ENCODE measurements around the gene WDR37.

WDR37 gene

GRCh38 chr10:1124796-1125195, 68.6 kb downstream of the WDR37 start:
- Histone ChIP-seq H3K4me1 (ENCODE audit: control insufficient read depth, insufficient read depth, low read depth, low read length) (peaks cover 7% of the 10 kb centered on the region), H3K9me3 (ENCODE audit: control insufficient read depth, low read length) (no peaks in the 10 kb centered on the region), H3K36me3 (ENCODE audit: control insufficient read depth in 1 of 2, insufficient read depth in 2 of 2, low read depth in 1 of 2, low read length in 2 of 2) (peaks cover 69 to 96% of the 10 kb centered on the region in 2 experiments), H4K8ac (ENCODE audit: low read length) (no peak overlapping the region), H3K4me3 (ENCODE audit: insufficient read depth in 1 of 2, low read depth in 1 of 2, low read length in 2 of 2) (no peak overlapping the region), H3K79me1 (replicated peaks; ENCODE audit: low read length, poor library complexity, severe bottlenecking) (peaks cover 43% of the 10 kb centered on the region), H3K4ac (ENCODE audit: low read depth in 1 of 2, low read length in 2 of 2) (no peak overlapping the region), H2BK5ac (ENCODE audit: low read depth, low read length, poor library complexity, severe bottlenecking) (no peak overlapping the region), H2AK5ac (ENCODE audit: low read length, severe bottlenecking) (no peak overlapping the region), H3K18ac (ENCODE audit: low read depth in 1 of 2, low read length in 2 of 2) (no peak overlapping the region), H2BK15ac (ENCODE audit: low read depth, poor library complexity, severe bottlenecking) (no peak overlapping the region), H3K23ac (ENCODE audit: low read length in 2 of 2) (no peak overlapping the region), H3K27ac (ENCODE audit: low read length, poor library complexity, severe bottlenecking) (no peak overlapping the region), H3K14ac (ENCODE audit: low read length in 2 of 2) (no peak overlapping the region), H4K91ac (ENCODE audit: low read length) (no peak overlapping the region), H3K4me2 (ENCODE audit: low read length, poor library complexity, severe bottlenecking) (no peak overlapping the region), H2BK120ac (ENCODE audit: low read depth, low read length) (no peak overlapping the region), H3K9ac (ENCODE audit: low read length) (no peak overlapping the region), H3K27me3 (ENCODE audit: control insufficient read depth in 1 of 2, insufficient read depth in 1 of 2, low read length in 2 of 2) (no peaks in the 10 kb centered on the region), H2AFZ (ENCODE audit: low read depth, low read length) (no peak overlapping the region), H2BK12ac (ENCODE audit: low read length in 2 of 2) (no peak overlapping the region)
- 96% methylated on average over 3 of the region's 11 CpGs for WGBS
- DNase-seq = no peak

GRCh38 chr10:1126461-1126860, 70.3 kb downstream of the WDR37 start:
- H3K4me3 ChIP-seq (ENCODE audit: insufficient read depth in 1 of 2, low read depth in 1 of 2, low read length in 2 of 2) = no peak overlapping the region
- peaks cover 3% of the 10 kb centered on the region for H3K4me1 ChIP-seq (ENCODE audit: control insufficient read depth, insufficient read depth, low read depth, low read length)
- 98% methylated on average over 10 of the region's 13 CpGs for WGBS

GRCh38 chr10:1127629-1128028, 71.4 kb downstream of the WDR37 start:
- Histone ChIP-seq H3K36me3 (ENCODE audit: control insufficient read depth in 1 of 2, insufficient read depth in 2 of 2, low read depth in 1 of 2, low read length in 2 of 2) (peaks cover 63 to 95% of the 10 kb centered on the region in 2 experiments), H3K18ac (ENCODE audit: low read depth in 1 of 2, low read length in 2 of 2) (no peak overlapping the region), H3K4ac (ENCODE audit: low read depth in 1 of 2, low read length in 2 of 2) (no peak overlapping the region), H3K14ac (ENCODE audit: low read length in 2 of 2) (no peak overlapping the region), H2BK5ac (ENCODE audit: low read depth, low read length, poor library complexity, severe bottlenecking) (no peak overlapping the region), H3K23ac (ENCODE audit: low read length in 2 of 2) (no peak overlapping the region), H4K8ac (ENCODE audit: low read length) (no peak overlapping the region), H2AFZ (ENCODE audit: low read depth, low read length) (no peak overlapping the region), H2AK5ac (ENCODE audit: low read length, severe bottlenecking) (no peak overlapping the region), H3K27ac (ENCODE audit: low read length, poor library complexity, severe bottlenecking) (no peak overlapping the region), H3K9ac (ENCODE audit: low read length) (no peak overlapping the region), H4K91ac (ENCODE audit: low read length) (no peak overlapping the region), H3K27me3 (ENCODE audit: control insufficient read depth in 1 of 2, insufficient read depth in 1 of 2, low read length in 2 of 2) (no peaks in the 10 kb centered on the region), H2BK15ac (ENCODE audit: low read depth, poor library complexity, severe bottlenecking) (no peak overlapping the region), H3K4me1 (ENCODE audit: control insufficient read depth, insufficient read depth, low read depth, low read length) (no peaks in the 10 kb centered on the region), H3K4me2 (ENCODE audit: low read length, poor library complexity, severe bottlenecking) (no peak overlapping the region), H3K79me1 (replicated peaks; ENCODE audit: low read length, poor library complexity, severe bottlenecking) (peaks cover 37% of the 10 kb centered on the region), H2BK120ac (ENCODE audit: low read depth, low read length) (no peak overlapping the region), H2BK12ac (ENCODE audit: low read length in 2 of 2) (no peak overlapping the region), H3K9me3 (ENCODE audit: control insufficient read depth, low read length) (no peaks in the 10 kb centered on the region), H3K4me3 (ENCODE audit: insufficient read depth in 1 of 2, low read depth in 1 of 2, low read length in 2 of 2) (no peak overlapping the region)
- 98% methylated on average over 15 of the region's 15 CpGs for WGBS
- DNase-seq = no peak

More at GRCh38 chr10:1126461-1126860, 70.3 kb downstream of the WDR37 start:
- H3K23ac ChIP-seq (ENCODE audit: low read length in 2 of 2) = no peak overlapping the region
- H2BK15ac ChIP-seq (ENCODE audit: low read depth, poor library complexity, severe bottlenecking) = no peak overlapping the region
- H3K79me1 ChIP-seq (replicated peaks; ENCODE audit: low read length, poor library complexity, severe bottlenecking) = peaks cover 45% of the 10 kb centered on the region
- H3K18ac ChIP-seq (ENCODE audit: low read depth in 1 of 2, low read length in 2 of 2) = no peak overlapping the region
- H4K91ac ChIP-seq (ENCODE audit: low read length) = no peak overlapping the region
- DNase-seq = no peak
- no peak overlapping the region for H2AFZ ChIP-seq (ENCODE audit: low read depth, low read length)
- H3K27me3 ChIP-seq (ENCODE audit: control insufficient read depth in 1 of 2, insufficient read depth in 1 of 2, low read length in 2 of 2) = no peaks in the 10 kb centered on the region
- H2BK120ac ChIP-seq (ENCODE audit: low read depth, low read length) = no peak overlapping the region
- H3K9ac ChIP-seq (ENCODE audit: low read length) = no peak overlapping the region
- H2BK12ac ChIP-seq (ENCODE audit: low read length in 2 of 2) = no peak overlapping the region
- no peak overlapping the region for H3K4me2 ChIP-seq (ENCODE audit: low read length, poor library complexity, severe bottlenecking)
- no peaks in the 10 kb centered on the region for H3K9me3 ChIP-seq (ENCODE audit: control insufficient read depth, low read length)
- H3K36me3 ChIP-seq (ENCODE audit: control insufficient read depth in 1 of 2, insufficient read depth in 2 of 2, low read depth in 1 of 2, low read length in 2 of 2) = peaks cover 69 to 96% of the 10 kb centered on the region in 2 experiments
- no peak overlapping the region for H3K27ac ChIP-seq (ENCODE audit: low read length, poor library complexity, severe bottlenecking)
- no peak overlapping the region for H2BK5ac ChIP-seq (ENCODE audit: low read depth, low read length, poor library complexity, severe bottlenecking)
- H4K8ac ChIP-seq (ENCODE audit: low read length) = no peak overlapping the region
- no peak overlapping the region for H2AK5ac ChIP-seq (ENCODE audit: low read length, severe bottlenecking)
- no peak overlapping the region for H3K14ac ChIP-seq (ENCODE audit: low read length in 2 of 2)
- H3K4ac ChIP-seq (ENCODE audit: low read depth in 1 of 2, low read length in 2 of 2) = no peak overlapping the region

- no peak overlapping the region for H3K4me2 ChIP-seq (ENCODE audit: low read length, poor library complexity, severe bottlenecking)
- H3K14ac ChIP-seq (ENCODE audit: low read length in 2 of 2) = no peak overlapping the region
- peaks cover 37% of the 10 kb centered on the region for H3K79me1 ChIP-seq (replicated peaks; ENCODE audit: low read length, poor library complexity, severe bottlenecking)
- H3K4me3 ChIP-seq (ENCODE audit: insufficient read depth in 1 of 2, low read depth in 1 of 2, low read length in 2 of 2) = no peak overlapping the region
- H2BK15ac ChIP-seq (ENCODE audit: low read depth, poor library complexity, severe bottlenecking) = no peak overlapping the region
- H3K4me1 ChIP-seq (ENCODE audit: control insufficient read depth, insufficient read depth, low read depth, low read length) = no peaks in the 10 kb centered on the region
- no peak overlapping the region for H3K18ac ChIP-seq (ENCODE audit: low read depth in 1 of 2, low read length in 2 of 2)
- H3K36me3 ChIP-seq (ENCODE audit: control insufficient read depth in 1 of 2, insufficient read depth in 2 of 2, low read depth in 1 of 2, low read length in 2 of 2) = peaks cover 64 to 90% of the 10 kb centered on the region in 2 experiments
- H3K27ac ChIP-seq (ENCODE audit: low read length, poor library complexity, severe bottlenecking) = no peak overlapping the region
- H3K9ac ChIP-seq (ENCODE audit: low read length) = no peak overlapping the region
- 100% methylated on average over 1 of the region's 2 CpGs for WGBS
- no peaks in the 10 kb centered on the region for H3K9me3 ChIP-seq (ENCODE audit: control insufficient read depth, low read length)
- no peak overlapping the region for H2BK5ac ChIP-seq (ENCODE audit: low read depth, low read length, poor library complexity, severe bottlenecking)
- no peak overlapping the region for H2BK120ac ChIP-seq (ENCODE audit: low read depth, low read length)
- no peak overlapping the region for H2AK5ac ChIP-seq (ENCODE audit: low read length, severe bottlenecking)
- H3K23ac ChIP-seq (ENCODE audit: low read length in 2 of 2) = no peak overlapping the region
- DNase-seq = no peak
- H3K27me3 ChIP-seq (ENCODE audit: control insufficient read depth in 1 of 2, insufficient read depth in 1 of 2, low read length in 2 of 2) = no peaks in the 10 kb centered on the region
- no peak overlapping the region for H2BK12ac ChIP-seq (ENCODE audit: low read length in 2 of 2)
- H3K4ac ChIP-seq (ENCODE audit: low read depth in 1 of 2, low read length in 2 of 2) = no peak overlapping the region
- H4K8ac ChIP-seq (ENCODE audit: low read length) = no peak overlapping the region
- H2AFZ ChIP-seq (ENCODE audit: low read depth, low read length) = no peak overlapping the region
- H4K91ac ChIP-seq (ENCODE audit: low read length) = no peak overlapping the region
Observed at GRCh38 chr10:1128115-1128514, 71.9 kb downstream of the WDR37 start.

All from mesenchymal stem cell (in vitro differentiated cells and primary cell).